T1000 (cell line): ENCODE results near the gene NRTN.
"Not testable (repeated sequence)": the region's sequence is repeated elsewhere in the genome, so short reads cannot be mapped to it uniquely, and the experiment has no call there.

Source experiments
- DNase-seq: peaks from one replicate; lab custom pipeline; 2025; ENCODE audit warnings: mixed read lengths; lab: John Stamatoyannopoulos, UW

The NRTN gene

GRCh38 chr19:5838353-5839064 is 33.6 kb downstream of the NRTN start:
- no peak for DNase-seq

DNA sequence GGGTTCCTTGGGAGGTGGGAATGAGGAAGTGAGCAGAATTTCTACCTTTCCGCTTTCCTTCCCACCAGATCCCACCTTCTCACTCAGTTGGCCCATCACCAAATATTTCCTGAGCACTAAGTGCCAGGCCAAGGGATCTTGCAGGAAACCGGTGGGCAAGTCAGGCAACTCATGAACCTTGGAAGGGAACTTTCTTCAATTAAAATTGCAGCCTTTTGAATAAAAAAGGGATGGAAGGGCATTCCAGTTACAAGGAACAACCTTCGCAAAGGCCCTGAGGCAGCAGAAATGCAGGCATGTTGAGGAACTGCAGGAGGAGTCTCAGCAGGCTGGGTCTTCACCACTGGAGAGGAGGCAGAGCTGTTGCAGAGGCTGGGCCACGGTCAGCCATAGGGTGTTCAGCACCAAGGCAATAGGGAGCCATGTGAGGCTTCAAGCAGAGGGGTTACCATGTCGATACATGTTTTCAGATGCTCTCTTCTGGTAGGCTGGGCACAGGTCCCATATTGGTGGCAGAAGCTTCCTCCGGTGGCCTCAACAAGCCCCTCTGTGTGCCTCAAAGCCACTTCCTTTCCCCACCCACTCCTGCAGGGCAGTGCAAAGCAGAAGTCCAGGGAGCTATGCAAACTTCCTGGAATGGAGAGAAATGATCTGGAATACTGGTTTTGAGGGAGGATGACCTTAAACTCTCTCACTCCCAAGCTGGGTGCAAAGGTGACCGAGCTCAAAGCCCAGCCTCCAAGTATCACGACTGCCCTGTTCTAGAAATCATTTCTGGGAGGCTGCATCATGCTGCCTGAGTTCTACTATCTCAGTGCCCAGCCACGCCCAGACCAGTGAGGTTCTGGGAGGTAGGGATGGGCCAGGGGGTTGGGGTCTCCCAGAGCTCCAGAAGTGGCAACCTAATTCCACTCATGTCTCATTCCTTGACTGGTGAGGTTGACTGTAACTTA is 34.5 kb downstream of the NRTN start, which contains the start of gene FUT6:
Gene FUT6 (minus strand): TSS at position 638 of the 953 bp plus-strand sequence. CDS start 7,135 bp downstream, outside the sequence.
- DNase-seq: no peak

DNA sequence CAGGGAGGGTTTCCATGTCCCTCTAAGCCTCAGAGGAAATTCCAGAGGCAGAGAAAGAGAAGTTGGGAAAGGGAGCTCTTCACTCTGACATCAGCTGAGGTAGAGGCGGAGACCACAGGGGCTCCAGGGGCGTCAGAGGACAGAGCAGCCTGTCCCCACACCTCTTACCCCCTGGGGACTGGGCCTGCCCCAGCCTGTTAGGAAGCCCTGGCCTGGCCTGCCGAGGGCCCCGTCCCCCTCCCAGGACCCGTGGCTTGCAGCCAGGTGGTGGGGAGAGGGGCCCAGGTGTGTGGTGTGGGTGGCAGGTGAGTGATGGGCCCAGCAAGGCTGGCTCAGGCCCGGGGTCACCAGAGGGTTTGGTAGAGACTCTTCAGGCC is 36.9 kb downstream of the NRTN start:
- not testable (repeated sequence) for DNase-seq

DNA sequence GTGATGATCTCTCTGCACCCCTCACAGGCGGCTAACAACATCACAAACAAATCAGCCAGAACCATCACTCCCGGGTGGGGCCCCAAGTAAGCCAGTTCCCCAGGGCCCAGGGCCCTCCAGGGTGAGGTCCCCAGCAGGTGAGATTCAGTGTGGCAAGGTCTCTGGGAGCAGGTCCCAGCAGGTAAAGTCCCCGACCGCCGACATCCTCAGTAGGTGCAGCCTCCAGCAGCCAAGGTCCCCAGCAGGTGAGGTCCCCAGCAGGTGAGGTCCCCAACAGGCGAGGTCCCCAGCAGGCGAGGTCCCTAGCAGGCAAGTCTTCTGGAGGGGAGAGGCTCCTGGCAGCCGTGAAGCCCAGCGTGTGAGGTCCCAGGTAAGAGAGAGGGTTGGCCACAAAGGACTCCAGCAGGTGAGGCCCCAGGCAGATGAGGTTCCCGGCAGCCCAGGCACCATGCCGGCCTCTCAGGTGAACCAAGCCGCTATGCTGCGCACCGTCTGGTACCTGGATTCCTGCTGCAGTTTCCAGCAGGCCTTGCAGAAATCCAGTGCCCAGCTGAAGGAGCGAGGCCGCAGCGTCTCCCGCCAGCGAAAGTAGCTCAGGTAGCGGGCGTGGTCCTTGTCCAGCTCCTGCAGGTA is 38.5 kb downstream of the NRTN start:
- no peak for DNase-seq

- no peak for DNase-seq
Observed at GRCh38 chr19:5844456-5845433, 39.9 kb downstream of the NRTN start.

DNA sequence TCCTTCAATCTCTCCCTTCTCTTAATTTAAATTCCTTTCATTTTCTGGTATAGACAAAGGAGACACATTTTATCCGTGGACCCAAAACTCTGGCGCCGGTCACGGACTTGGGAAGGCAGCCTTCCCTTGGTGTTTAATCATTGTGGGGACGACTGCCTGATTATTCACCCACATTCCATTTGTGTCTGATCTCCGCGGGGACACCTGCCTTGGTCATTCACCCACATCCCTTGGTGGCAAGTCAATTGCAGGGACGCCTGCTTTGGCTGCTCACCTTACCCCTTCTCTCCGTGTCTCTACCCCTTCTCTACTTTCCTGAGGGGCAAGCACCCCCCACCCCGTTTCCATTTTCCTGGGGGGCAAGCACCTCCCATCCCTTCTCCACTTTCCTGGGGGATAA is 43.0 kb downstream of the NRTN start:
- not testable (repeated sequence) for DNase-seq

GRCh38 chr19:5848621-5849020 is 43.8 kb downstream of the NRTN start:
- not testable (repeated sequence) for DNase-seq

GRCh38 chr19:5850189-5850588 is 45.3 kb downstream of the NRTN start:
- no peak for DNase-seq

DNA sequence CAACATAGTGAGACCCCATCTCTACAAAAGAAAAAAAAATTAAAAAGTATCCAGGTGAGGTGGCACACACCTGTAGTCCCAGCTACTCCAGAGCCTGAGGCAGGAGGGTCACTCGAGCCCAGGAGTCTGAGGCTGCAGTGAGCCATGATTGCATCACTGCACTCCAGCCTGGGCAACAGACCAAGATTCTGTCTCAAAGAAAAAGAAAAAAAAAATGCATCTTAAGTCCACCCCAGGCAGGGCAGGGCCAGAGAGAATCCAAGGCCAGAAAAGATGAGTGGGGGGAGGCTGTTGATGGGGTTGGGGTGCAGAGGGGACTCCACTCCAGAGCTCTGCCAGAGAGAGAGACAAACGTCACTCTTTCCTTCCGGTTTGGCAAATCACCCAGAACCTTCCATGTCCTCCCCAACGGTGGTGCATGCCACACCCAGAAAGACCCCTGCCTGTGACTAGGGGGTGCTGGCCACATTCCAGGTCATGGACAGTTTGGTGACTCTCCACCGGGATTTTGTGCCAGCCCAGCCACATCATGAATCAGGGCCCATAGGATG is 46.0 kb downstream of the NRTN start:
- DNase-seq: no peak

- no peak for DNase-seq
Observed at GRCh38 chr19:5851302-5851701, 46.4 kb downstream of the NRTN start, which contains the start of gene FUT3. Gene FUT3 (minus strand): TSS chr19:5851449.

GRCh38 chr19:5854121-5854520 is 49.3 kb downstream of the NRTN start:
- DNase-seq: not testable (repeated sequence)

- not testable (repeated sequence) for DNase-seq
Observed at GRCh38 chr19:5855151-5855550, 50.3 kb downstream of the NRTN start.

GRCh38 chr19:5857203-5858081 is 52.6 kb downstream of the NRTN start:
- DNase-seq: no peak

DNA sequence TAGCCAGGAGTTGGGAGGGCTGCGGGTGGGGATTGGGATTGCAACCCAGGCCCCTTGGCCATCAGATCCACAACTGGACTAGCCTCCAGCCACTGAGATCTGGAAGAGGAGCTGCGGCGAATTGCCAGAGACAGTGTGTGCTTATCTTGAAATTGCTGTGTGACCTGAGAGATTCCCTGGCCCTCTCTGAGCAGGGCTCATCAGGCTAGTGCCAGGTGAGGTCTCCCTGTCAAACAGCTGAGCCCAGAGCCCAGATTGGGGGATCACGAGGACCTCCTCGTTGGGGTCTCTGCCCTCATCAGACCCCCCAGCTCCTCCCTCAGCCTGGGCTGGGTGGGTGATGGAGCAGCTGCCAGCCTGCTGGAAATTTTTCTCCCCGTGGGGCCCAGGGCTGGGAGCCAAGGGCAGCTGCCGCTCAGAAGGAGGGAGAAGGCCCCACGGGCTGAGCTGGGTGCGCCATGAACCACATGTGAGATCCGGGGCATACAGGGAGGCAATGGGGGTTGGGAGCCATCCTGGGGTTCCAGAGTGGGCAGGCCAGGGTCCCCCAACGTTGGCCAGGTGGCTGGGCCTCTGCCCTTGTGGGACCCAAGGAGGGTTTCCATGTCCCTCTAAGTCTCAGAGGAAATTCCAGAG is 58.3 kb downstream of the NRTN start:
- DNase-seq: no peak

DNA sequence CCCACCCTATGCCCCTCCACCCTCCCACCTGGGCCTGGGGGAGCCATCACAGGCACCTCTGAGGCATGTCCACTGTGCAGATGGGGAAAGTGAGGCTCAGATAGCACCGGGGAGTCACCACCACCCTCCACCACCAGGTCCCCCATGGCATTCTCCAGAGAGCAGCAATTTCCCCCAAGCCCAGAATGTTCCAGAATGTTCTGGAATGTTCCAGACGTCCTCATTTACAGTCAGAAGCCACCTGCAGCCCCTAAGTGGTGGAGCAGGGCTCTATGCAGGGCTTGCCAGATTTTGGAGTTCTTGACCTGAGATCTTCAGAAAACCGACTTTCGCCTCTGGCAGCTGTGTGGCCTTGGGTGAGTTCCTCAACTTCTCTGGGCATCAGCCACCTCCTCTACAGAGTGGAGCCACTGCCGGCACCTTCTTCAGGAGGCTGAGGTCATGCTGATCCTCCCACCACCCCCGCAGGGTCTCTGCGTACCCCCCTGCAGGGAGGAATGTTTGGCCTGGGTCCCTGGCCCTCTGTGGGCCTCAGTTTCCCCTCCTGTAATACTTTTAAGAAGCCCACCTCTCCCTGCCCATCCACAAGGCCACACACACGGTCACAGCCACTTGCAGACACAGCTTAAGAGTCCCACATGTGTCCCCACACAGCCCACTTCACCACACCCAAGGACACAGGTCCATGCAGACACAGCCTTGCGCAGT is 59.3 kb downstream of the NRTN start:
- no peak for DNase-seq

DNA sequence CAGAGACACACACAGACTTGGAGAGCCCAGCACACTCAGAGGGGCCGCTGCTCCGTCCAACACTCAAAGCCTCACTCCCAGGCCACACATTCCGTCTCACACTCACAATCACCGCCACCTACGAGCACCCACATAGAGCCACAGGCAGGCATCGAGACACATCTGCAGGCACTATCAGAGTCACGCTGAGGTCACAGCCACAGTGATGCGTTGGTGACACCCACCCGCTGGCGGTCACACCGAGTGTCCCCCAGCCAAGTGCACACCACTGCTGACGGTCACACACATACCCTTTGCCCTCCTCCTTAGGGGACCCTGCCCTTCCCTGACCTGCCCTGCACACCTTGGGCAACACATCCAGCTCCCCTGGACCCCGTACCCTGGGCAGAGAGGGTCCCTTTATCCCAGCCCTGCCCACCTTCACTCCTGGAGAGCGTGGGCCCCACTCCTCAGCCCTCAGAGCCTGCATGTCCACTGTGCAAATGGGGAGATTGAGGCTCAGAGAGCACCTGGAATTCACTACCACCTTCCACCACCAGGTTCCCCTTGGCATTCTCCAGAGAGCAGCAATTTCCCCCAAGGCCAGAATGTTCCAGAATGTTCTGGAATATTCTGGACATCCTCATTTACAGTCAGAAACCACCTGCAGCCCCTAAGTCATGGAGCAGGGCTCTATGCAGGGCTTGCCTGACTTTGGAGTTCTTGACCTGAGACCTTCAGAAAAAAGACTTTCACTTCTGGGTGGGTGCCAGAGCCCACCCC is 60.0 kb downstream of the NRTN start:
- DNase-seq: no peak

GRCh38 chr19:5865772-5866171 is 60.9 kb downstream of the NRTN start:
- DNase-seq: no peak
